Activated effector memory CD4-positive, alpha-beta T cell treated with Interleukin-2 at 50 U/mL for 16 hours (primary cell): ENCODE data around the gene SIRPA.

Experiments
- DNase-seq: peaks from one replicate; pipeline ENCODE4 v3.0.0-alpha.2; 2020

The SIRPA gene

DNA sequence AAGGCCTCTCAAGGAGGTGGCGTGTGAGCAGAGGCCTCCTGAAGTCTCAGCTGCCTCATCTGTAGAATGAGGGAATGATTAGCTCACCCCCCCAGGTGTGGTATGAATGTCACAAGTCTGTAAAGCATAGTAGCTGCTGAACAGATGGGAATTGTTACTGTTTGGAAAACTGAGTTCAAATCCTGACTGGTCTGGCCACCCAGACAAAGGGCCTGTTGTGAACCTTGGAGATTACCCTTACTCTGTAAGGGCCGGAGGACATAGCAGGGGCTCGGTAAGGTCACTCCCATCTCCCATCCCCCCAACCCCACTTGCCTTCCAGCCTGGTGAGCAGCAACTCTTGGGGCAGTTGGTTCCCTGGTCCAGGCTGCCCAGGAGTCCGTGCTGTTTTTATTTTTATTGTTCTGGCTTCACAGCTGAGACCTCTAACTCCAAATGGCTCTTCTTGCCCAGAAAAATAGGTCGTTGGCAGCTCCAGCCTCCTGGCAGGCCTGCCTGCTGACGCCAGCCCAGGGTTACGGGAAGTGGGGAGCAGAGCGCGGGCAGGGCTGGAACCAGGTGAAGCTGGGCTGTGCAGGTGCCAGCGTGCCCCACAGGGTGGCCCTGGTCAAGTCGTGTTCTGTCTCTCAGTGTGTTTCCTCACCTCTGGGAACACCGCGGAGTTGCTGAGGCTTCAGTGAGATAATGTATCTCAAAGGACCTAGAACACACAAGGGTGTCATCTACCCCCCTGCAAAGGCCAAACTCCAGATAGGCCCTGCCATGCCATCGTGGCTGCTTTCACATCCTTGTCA, 4.5 kb upstream of the SIRPA start:
- no peak for DNase-seq

- DNase-seq, result no peak
These were observed 3.7 kb upstream of the SIRPA start for GRCh38 chr20:1891263-1892118.

GRCh38 chr20:1892119-1892385, 3.2 kb upstream of the SIRPA start:
- DNase-seq, result no peak

DNA sequence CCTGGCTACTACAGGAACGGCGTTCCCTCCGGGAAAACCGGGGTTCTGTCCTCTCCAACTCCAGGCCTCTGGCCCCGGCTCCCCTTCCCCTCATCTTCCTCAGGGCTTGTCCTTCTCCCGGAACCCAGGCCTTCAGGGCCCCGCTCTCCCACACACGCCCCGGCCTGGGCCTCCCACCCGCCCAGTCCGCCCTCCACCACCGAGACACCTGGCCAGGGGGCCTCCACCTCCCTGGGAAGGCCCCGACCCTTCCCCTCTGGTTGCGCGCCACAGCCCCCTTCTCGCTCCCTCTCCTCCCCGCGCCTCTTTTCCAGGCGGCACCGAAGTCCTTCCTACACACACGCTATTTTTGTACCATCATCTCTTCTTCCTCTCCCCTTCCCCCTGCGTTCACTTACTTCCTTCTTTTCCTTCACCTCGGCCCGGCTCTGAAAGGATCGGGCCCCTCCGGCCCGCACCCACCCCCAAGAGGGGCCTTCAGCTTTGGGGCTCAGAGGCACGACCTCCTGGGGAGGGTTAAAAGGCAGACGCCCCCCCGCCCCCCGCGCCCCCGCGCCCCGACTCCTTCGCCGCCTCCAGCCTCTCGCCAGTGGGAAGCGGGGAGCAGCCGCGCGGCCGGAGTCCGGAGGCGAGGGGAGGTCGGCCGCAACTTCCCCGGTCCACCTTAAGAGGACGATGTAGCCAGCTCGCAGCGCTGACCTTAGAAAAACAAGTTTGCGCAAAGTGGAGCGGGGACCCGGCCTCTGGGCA, 1.3 kb upstream of the SIRPA start:
- DNase-seq, result no peak

- no peak for DNase-seq
These were observed 696 bp upstream of the SIRPA start for GRCh38 chr20:1894471-1894950.

DNA sequence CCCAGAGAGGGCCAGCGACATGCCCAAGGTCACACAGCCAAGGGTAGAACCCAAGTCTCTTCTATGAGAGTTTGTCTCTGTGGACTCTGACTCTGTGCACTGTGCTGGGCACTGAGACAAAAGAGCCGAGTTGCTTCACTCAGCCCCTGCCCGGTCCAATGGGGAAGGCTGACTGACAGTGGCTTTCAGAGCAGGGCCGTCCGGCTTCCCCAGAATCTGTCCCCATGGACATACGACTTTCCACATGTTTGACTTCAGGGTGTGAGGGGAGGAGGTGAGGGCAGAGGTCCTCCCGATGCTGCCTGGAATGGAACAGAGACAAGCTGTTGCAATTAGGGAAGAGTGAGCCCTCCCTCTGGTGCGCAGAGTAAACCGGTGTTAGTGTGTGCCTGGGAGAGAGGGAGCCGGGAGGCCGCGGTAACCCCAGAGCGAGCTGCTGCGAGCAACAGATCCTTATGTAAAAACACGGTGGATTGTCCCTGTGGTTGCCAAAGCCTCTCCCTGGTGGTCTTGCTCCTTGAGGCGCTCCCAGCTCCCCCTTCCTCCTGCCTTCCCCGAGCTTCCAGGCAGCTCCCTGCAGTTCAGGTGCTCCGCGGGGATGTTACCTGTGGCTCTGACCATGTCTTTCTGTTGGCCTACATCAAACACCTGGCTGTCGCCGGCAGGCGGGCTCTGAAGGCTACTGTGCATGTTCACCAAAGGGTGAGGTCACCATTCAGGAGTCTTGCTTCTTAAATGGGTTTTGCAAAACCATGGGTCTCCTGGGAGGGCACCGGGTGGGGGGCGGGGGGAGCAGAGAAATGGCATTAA, 672 bp downstream of the SIRPA start:
- no peak for DNase-seq

- DNase-seq, result no peak
These were observed 1.5 kb downstream of the SIRPA start for GRCh38 chr20:1896484-1897258.

DNA sequence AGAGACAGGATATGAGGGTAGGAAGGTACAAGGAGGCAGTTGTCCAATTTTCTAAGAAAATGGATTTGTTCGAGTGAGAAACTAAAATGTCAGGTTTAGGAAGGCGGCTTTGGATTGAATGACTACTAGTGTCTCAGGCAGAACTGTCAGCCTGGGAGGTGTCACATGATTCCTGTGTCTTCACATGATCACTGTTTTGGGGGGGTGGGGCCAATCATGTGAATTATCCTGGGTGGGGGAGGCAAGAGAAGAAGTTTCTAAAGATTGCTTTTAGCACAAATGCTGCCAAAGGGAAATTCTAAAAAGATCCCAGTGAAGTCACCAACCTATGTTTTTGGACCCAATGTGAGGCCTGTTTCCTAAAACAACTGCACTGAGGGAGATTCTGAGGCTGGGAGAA, 2.3 kb downstream of the SIRPA start:
- DNase-seq, result no peak

DNA sequence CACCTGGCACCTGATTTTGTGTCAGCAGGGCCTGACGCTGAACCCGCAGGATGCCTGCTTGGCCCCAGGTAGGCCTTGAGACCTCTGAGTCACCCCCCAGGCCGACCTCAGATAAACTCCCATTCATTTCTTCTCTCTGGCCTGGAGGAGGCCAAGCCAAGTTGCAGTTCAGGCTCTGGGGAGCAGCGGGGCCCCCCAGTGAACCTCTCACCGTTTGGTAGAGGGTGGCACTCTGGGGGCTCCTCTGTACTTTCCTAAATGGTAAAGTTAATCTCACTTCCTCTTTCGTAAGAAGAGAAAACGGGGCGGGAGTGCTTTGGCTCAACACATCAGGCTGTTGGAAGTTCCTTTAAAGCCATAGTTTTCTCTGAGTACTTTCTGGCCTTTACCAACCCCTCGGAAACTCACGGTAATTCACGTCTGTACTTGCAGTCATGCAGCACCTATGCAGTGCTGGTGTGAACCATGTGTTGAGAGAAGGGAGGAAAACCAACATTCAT, 2.8 kb downstream of the SIRPA start:
- no peak for DNase-seq

- DNase-seq, result no peak
These were observed 3.5 kb downstream of the SIRPA start for GRCh38 chr20:1898482-1899240.

DNA sequence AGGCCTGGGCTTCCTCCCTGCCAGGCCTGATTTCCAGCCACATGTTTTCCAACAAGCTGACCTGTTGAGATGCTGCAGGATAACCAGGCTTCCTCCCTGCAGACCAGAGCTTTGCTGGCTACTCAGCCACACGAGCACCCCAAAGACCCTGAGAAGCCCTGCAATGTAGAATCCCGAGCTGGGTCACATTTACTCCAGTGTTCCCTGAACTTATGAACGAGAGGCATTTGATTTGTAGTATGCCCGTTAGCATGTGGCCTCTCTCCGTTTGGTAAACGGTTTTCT, 4.0 kb downstream of the SIRPA start:
- no peak for DNase-seq

- no peak for DNase-seq
These were observed 5.2 kb downstream of the SIRPA start for GRCh38 chr20:1900321-1900801.

- no peak for DNase-seq
These were observed 6.5 kb downstream of the SIRPA start for GRCh38 chr20:1901704-1902103.

- no peak for DNase-seq
These were observed 7.0 kb downstream of the SIRPA start for GRCh38 chr20:1902188-1902587.

DNA sequence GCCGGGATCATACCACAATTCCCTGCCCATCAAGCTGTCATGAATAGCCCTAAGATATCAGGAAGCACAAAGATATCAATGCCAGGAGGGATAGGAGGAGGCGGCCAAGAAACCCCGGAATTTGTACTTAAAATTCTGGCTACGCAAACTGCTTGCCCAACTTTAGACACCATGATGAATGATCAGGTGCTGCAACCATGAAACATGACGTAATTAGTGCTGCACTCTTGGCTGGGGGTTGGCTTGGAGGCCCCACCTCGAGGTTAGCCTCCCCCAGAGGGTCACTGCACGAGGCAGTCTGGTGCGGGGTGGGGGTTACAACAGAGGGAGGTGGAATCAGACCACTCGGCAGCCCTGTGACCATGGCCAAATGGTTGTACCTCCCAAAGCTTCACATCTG, 8.9 kb downstream of the SIRPA start:
- no peak for DNase-seq

- no peak for DNase-seq
These were observed 9.8 kb downstream of the SIRPA start for GRCh38 chr20:1905009-1905408.

DNA sequence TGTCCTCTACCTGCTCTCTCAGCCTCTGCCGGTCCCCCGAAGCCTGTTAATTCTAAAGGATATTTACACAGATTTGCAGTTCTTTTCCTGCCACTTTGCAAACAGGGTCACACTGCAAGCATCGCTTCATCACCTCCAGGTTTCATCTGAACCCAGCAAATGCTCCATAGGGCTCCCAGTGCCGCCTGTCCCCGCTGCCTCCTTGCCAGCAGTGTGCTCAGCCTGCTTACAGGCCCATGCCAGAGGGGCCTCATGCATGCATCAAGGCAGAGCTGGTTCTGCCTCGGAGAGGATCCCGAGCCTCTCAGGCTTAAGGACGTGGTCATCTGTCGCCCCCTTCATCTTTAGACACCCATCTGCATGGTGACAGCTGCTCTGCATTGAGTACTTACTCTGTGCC, 10.5 kb downstream of the SIRPA start:
- no peak for DNase-seq

- DNase-seq, result no peak
These were observed 11.3 kb downstream of the SIRPA start for GRCh38 chr20:1906361-1907051.

DNA sequence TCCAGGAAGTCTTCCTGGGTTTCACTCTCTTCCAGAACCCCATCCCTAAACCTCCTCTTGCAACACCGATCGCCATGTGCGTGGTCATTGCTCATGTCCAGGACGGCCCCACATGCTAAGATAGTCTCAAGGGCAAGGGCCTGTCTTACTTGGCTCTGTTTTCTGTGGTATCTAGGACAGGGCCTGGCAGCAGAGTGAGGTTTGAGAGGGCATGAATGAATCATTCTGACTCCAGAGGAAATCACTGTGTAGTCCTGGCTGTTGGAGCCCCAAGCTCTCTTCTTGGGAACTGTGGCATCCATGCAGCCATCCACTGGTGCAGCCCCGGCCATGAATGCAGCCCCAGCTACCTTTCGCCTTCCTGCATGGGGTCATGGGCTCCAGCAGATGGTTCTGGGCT, 12.4 kb downstream of the SIRPA start:
- DNase-seq, result no peak

DNA sequence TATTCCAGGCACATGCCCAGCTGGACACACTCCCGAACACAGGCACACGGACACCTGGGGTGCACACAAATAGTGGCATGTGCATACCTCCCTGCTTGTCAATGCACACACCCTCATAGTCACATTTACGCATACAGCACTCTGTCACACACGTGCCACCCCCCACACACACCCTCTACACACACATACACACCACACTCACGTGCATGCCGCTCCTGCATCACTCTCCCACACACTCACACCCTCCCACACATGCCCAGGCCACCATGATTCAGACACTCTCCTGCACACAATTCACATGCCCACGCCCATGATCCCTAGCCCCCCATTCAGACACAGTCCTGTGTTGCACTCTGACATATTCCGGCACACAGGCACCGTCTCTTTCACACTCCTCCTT, 13.0 kb downstream of the SIRPA start:
- no peak for DNase-seq
